A204.1 (cell line): ENCODE measurements around the gene TOP3A.

Experiments
- FAIRE-seq: peaks from 2 replicates; lab custom pipeline; 2012; peaks lifted over from hg19 to GRCh38; lab: Jason Lieb, UNC

The TOP3A gene

GRCh38 chr17:18253947-18254821 lies 60.6 kb downstream of the TOP3A start:
- no peak for FAIRE-seq

- no peak for FAIRE-seq
Observed at GRCh38 chr17:18253187-18253884, 61.5 kb downstream of the TOP3A start.

GRCh38 chr17:18252160-18252559 lies 62.6 kb downstream of the TOP3A start:
- no peak for FAIRE-seq

GRCh38 chr17:18251204-18251603 lies 63.6 kb downstream of the TOP3A start:
- FAIRE-seq = no peak

- no peak for FAIRE-seq
Observed at GRCh38 chr17:18250708-18251107, 64.1 kb downstream of the TOP3A start.

GRCh38 chr17:18250259-18250658 lies 64.5 kb downstream of the TOP3A start:
- no peak for FAIRE-seq

- no peak for FAIRE-seq
Observed at GRCh38 chr17:18248811-18249210, 66.0 kb downstream of the TOP3A start.

GRCh38 chr17:18248300-18248731 lies 66.5 kb downstream of the TOP3A start:
- no peak for FAIRE-seq

- no peak for FAIRE-seq
Observed at GRCh38 chr17:18247613-18248001, 67.2 kb downstream of the TOP3A start.

GRCh38 chr17:18246880-18247612 lies 67.7 kb downstream of the TOP3A start:
- FAIRE-seq = no peak

GRCh38 chr17:18246109-18246725 lies 68.6 kb downstream of the TOP3A start:
- FAIRE-seq = no peak

GRCh38 chr17:18245038-18245776 lies 69.6 kb downstream of the TOP3A start:
- no peak for FAIRE-seq

GRCh38 chr17:18241229-18241871 lies 73.4 kb downstream of the TOP3A start:
- FAIRE-seq = no peak

- FAIRE-seq = no peak
Observed at GRCh38 chr17:18240449-18240848, 74.3 kb downstream of the TOP3A start.

GRCh38 chr17:18238299-18238698 lies 76.5 kb downstream of the TOP3A start:
- no peak for FAIRE-seq

GRCh38 chr17:18237461-18237860 lies 77.3 kb downstream of the TOP3A start:
- no peak for FAIRE-seq

GRCh38 chr17:18236494-18236893 lies 78.3 kb downstream of the TOP3A start:
- FAIRE-seq = no peak

- no peak for FAIRE-seq
Observed at GRCh38 chr17:18235743-18236256, 79.0 kb downstream of the TOP3A start.

- FAIRE-seq = no peak
Observed at GRCh38 chr17:18234853-18235380, 79.9 kb downstream of the TOP3A start.

GRCh38 chr17:18233803-18234518 lies 80.8 kb downstream of the TOP3A start:
- no peak for FAIRE-seq
